22Rv1 (cell line): Measurements from ENCODE around the gene SORL1.

Source experiments
- H3K27ac ChIP-seq: fragments of 450-650 bp; 2 replicates; pipeline ENCODE4 v1.5.1; 2017
- CTCF ChIP-seq: fragments of 450-650 bp; IDR thresholded peaks from 2 replicates; pipeline ENCODE4 v1.5.1; 2017; ENCODE audit warnings: mild to moderate bottlenecking
- ZFX ChIP-seq: fragments of 450-650 bp; IDR thresholded peaks from 2 replicates; pipeline ENCODE4 v1.6.1; 2017; ENCODE audit warnings: antibody characterized with exemption, borderline replicate concordance

Gene SORL1

GRCh38 chr11:121456816-121457431 lies 4.8 kb downstream of the SORL1 start:
- TF ChIP-seq ZFX (no peak), CTCF (no peak)
- no peak overlapping the region for H3K27ac ChIP-seq

- no peak overlapping the region for H3K27ac ChIP-seq
- TF ChIP-seq ZFX, result no peak
- no peak for TF ChIP-seq CTCF
Measured at GRCh38 chr11:121458551-121458950, 6.4 kb downstream of the SORL1 start.

- H3K27ac ChIP-seq, result no peak overlapping the region
- TF ChIP-seq ZFX (no peak), CTCF (no peak)
Measured at GRCh38 chr11:121459413-121460017, 7.4 kb downstream of the SORL1 start.

- no peak overlapping the region for H3K27ac ChIP-seq
- no peak for TF ChIP-seq CTCF
- TF ChIP-seq ZFX, result no peak
Measured at GRCh38 chr11:121460941-121461514, 8.9 kb downstream of the SORL1 start.

- H3K27ac ChIP-seq, result no peak overlapping the region
- no peak for TF ChIP-seq ZFX
- TF ChIP-seq CTCF, result no peak
Measured at GRCh38 chr11:121461843-121462242, 9.7 kb downstream of the SORL1 start.

GRCh38 chr11:121463689-121464335 lies 11.7 kb downstream of the SORL1 start:
- H3K27ac ChIP-seq, result no peak overlapping the region
- TF ChIP-seq CTCF (no peak), ZFX (no peak)

GRCh38 chr11:121464352-121464946 lies 12.3 kb downstream of the SORL1 start:
- H3K27ac ChIP-seq, result no peak overlapping the region

More at GRCh38 chr11:121464352-121464946, 12.3 kb downstream of the SORL1 start:
- TF ChIP-seq CTCF, result no peak
- TF ChIP-seq ZFX, result no peak
